Fibroblast of pulmonary artery (primary cell): ENCODE data around the gene CMSS1.

Experiments used
- DNase-seq: peaks from one replicate; pipeline ENCODE4 v3.0.0-alpha.2; 2010; ENCODE audit warnings: low read depth
- H3K4me3 ChIP-seq: replicated peaks from 2 replicates; pipeline ENCODE4 v1.5.1; 2011; ENCODE audit warnings: low read depth, mild to moderate bottlenecking, control low read depth, low read length, moderate library complexity
- TF ChIP-seq, protein P1 (sequence below): IDR thresholded peaks from 2 replicates; pipeline ENCODE4 v1.5.1; 2011; ENCODE audit warnings: mild to moderate bottlenecking, control low read depth, low read length, inconsistent platforms; ENCODE audit errors: missing control alignments

Gene CMSS1

DNA sequence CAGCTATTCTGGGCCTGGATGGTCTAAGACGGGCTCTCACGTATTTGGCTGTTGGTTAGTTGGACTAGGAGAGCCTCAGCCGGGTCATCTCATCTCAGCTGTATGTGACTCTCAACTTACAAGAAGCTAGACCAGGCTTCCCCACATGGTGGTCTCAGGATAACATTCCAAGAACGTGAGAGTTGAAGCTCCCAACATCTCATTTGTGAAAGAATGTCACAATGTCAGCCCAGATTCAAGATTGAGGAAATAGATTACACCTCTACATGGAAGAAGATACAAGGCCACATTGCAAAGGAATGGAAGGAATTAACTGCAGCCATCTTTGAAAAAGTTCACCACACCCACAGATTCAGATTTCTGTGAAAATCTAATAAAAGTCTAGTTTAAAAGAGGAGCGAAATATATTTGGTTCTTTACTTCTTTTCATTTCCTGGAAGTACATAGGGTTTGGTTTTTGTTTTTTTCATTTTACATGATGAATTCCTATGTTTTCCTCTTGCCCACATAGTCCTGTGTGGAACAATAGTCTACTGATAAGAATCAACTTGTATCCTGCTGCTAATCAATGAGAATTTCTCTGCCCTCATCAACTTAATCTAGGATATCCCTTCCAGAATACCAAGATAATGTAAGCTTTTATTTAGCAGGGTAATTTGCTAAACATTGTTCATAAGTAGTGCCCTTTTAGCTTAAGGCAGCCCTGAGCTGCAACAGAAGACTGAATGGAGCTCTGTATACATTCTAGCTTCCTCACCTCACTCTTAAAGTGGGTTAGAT, 116.5 kb downstream of the CMSS1 start:
- TF ChIP-seq, protein P1, sequence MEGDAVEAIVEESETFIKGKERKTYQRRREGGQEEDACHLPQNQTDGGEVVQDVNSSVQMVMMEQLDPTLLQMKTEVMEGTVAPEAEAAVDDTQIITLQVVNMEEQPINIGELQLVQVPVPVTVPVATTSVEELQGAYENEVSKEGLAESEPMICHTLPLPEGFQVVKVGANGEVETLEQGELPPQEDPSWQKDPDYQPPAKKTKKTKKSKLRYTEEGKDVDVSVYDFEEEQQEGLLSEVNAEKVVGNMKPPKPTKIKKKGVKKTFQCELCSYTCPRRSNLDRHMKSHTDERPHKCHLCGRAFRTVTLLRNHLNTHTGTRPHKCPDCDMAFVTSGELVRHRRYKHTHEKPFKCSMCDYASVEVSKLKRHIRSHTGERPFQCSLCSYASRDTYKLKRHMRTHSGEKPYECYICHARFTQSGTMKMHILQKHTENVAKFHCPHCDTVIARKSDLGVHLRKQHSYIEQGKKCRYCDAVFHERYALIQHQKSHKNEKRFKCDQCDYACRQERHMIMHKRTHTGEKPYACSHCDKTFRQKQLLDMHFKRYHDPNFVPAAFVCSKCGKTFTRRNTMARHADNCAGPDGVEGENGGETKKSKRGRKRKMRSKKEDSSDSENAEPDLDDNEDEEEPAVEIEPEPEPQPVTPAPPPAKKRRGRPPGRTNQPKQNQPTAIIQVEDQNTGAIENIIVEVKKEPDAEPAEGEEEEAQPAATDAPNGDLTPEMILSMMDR = no peak
- H3K4me3 ChIP-seq = no peak overlapping the region
- DNase-seq = no peak

GRCh38 chr3:99934975-99935797, 117.5 kb downstream of the CMSS1 start:
- TF ChIP-seq, protein P1 = no peak

GRCh38 chr3:99938270-99938911, 120.7 kb downstream of the CMSS1 start:
- H3K4me3 ChIP-seq = no peak overlapping the region
- DNase-seq = peak; percentile 53
- TF ChIP-seq, protein P1 = no peak

More at GRCh38 chr3:99934975-99935797, 117.5 kb downstream of the CMSS1 start:
- no peak overlapping the region for H3K4me3 ChIP-seq
- DNase-seq = peak; percentile 69

DNA sequence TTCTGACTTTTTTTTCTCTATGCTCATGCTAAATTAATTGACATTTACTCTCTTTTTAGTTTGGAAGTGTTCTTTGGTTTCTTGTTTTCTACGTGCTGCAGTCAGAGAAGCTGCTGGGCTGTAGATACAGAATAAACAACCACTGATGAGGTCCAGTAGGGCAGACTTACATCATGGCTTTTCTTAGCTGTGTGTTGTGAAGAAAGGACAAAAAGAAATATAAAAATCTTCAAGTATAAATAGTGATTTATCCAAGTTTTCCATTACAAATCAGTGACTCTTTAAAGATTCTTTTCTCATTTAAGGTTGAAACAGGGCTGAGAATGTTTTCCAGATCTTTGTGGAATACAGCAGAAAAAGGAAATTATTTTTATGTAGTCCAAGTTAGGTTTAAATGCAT, 122.2 kb downstream of the CMSS1 start:
- TF ChIP-seq, protein P1 = no peak
- no peak for DNase-seq
- H3K4me3 ChIP-seq = no peak overlapping the region

GRCh38 chr3:99940350-99940749, 122.7 kb downstream of the CMSS1 start:
- TF ChIP-seq, protein P1 = no peak
- DNase-seq = no peak
- H3K4me3 ChIP-seq = no peak overlapping the region

DNA sequence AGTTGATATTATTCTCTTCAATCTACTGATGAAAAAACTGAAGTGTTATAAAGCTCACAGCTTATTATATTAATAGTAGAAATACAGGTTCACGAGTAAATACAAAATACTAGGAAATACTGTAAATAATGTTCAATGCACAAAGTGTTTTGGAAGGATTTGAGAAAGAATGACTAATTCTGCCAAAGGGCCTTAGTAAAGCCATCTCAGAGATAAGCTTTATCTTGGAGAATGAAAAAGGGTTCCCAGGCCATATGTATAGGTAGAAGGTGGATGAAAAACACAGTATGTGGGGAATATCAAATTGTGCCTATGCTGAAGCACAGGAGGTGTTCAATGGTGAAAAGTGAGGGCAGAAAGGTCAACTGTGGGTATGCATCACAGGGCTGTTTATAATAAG, 123.5 kb downstream of the CMSS1 start:
- TF ChIP-seq, protein P1 = no peak
- no peak overlapping the region for H3K4me3 ChIP-seq
- no peak for DNase-seq
